ENCODE measurements around the gene UVRAG.

DNA sequence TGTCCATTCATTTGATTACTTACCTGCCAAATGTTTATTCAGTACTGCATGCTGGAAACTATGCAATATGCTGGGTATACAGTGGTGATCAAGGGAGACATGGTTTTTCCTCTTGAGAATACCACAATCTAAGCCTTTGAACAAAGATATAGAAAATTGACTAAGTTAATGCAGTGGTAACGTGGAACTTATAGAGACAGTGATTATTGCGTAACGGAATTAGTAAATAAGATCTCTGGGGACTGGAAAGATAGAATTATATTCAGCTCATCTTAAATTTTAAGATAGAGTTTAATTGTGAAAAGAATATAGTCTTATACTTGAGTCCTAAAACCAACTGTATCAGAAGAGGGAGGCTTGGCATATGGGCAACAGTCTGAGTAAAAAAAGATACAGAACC lies 129.5 kb downstream of the UVRAG start:
- TF ChIP-seq, protein P1, sequence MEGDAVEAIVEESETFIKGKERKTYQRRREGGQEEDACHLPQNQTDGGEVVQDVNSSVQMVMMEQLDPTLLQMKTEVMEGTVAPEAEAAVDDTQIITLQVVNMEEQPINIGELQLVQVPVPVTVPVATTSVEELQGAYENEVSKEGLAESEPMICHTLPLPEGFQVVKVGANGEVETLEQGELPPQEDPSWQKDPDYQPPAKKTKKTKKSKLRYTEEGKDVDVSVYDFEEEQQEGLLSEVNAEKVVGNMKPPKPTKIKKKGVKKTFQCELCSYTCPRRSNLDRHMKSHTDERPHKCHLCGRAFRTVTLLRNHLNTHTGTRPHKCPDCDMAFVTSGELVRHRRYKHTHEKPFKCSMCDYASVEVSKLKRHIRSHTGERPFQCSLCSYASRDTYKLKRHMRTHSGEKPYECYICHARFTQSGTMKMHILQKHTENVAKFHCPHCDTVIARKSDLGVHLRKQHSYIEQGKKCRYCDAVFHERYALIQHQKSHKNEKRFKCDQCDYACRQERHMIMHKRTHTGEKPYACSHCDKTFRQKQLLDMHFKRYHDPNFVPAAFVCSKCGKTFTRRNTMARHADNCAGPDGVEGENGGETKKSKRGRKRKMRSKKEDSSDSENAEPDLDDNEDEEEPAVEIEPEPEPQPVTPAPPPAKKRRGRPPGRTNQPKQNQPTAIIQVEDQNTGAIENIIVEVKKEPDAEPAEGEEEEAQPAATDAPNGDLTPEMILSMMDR (IDR thresholded peaks at IDR 0.05): no peak
- TF ChIP-seq POLR2AphosphoS5 (IDR thresholded peaks at IDR 0.05): no peak

All from upper lobe of left lung (tissue), 4 donors.